Breast epithelium (tissue), 3 donors: Measurements from ENCODE around the gene ASTN2.

Experiments
- POLR2A ChIP-seq: fragments of 450-650 bp; IDR thresholded peaks from one replicate; pipeline ENCODE4 v1.6.1; 2016; ENCODE audit warnings: antibody characterized with exemption, mild to moderate bottlenecking, moderate library complexity
- POLR2AphosphoS5 ChIP-seq, 3 donors: sonication (generic); formaldehyde crosslinking; IDR thresholded peaks; one replicate each; pipeline ENCODE4 v1.6.1; 2017; ENCODE audit warnings: antibody characterized with exemption in 3 of 3

DNA sequence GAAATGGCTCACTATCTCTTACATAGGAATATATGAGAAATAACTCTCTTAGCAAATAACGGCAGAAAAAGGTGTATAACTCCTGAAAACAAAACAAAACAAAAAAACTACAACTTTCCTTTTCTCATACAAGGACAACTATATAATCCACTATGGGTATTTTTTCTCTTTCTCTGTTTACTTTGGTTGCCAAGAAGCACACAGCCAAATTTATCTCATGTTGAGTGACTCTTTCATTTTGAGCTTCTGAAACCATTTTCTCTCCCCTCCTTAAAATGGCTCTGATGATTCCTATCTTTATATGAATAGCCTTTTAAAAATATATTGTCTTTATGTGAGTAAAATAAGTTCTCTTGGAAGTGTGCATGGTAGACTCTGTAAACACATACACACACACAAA is 599.0 kb downstream of the ASTN2 start:
- TF ChIP-seq POLR2AphosphoS5 (IDR thresholded peaks at IDR 0.05) (no peak), POLR2A (no peak)
